Epidermal melanocyte (primary cell): ENCODE results near the gene CBX5.
"Not testable (repeated sequence)": the region's sequence is repeated elsewhere in the genome, so short reads cannot be mapped to it uniquely, and the experiment has no call there.

ENCODE experiments used
- DNase-seq: peaks from one replicate; pipeline ENCODE4 v3.0.0; 2011; ENCODE audit warnings: low spot score; ENCODE audit not compliant: insufficient read length

Gene CBX5

DNA sequence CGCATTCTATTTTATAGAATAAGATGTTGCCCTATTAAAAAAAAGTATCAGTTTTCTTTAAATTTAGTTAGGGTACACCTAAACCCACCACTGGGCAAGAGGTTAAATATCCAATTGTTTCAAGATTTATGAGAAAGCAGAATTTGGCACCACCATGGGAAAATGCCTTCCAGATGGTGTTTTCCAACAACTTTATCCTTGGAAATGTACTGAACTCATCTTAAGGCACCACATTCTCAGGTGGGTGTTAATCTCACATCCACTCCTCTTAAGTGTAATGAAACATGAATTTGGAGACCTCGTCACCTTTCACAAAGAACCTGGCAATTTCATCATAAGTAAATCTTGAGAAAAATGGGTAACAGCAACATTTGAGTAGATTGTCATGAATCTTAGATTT, 13.1 kb downstream of the CBX5 start:
- DNase-seq, result no peak

DNA sequence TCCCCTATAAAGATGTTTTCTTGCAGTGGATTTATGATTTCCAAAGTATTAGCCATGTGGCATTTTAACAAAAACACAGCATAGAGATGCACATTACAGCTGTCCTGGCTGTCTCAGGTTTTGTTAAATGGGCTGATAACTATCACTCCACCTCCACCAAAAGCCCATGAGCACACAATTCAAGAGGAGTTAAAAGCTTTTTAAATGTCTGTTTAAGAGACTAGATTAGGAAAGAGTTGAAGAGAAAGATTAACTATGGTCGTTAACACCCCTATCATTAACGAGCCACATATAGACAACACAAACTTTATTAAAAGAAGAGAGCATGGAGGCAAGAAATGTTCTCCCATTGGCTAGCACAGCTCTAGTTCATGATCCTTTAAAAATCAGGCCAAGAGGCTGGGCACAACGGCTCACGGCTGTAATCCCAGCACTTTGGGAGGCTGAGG, 14.5 kb downstream of the CBX5 start:
- no peak for DNase-seq

DNA sequence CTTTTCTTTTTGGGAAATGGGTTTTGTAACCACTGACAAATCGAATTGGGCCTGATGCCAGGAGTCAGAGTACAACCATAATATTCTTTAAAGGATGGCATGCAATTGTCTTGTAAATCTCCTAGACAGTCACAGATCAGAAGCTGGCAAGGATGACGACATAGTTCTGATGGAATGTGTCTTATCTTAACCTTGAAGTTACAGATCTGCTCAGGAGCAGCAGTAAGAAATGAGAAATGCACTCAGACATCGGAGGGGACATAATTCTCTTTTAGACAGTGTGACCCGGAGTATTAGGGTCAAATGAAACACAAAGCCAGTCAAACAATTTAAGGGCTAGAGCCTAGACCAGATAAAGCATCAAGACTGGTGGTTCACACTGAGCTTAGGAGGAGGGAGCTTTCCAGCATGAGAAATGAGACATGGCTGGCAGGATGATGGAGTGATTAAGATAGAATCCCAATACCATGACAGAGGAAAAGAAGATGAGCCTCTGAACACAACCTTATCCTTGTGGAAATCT, 17.5 kb downstream of the CBX5 start:
- no peak for DNase-seq

DNA sequence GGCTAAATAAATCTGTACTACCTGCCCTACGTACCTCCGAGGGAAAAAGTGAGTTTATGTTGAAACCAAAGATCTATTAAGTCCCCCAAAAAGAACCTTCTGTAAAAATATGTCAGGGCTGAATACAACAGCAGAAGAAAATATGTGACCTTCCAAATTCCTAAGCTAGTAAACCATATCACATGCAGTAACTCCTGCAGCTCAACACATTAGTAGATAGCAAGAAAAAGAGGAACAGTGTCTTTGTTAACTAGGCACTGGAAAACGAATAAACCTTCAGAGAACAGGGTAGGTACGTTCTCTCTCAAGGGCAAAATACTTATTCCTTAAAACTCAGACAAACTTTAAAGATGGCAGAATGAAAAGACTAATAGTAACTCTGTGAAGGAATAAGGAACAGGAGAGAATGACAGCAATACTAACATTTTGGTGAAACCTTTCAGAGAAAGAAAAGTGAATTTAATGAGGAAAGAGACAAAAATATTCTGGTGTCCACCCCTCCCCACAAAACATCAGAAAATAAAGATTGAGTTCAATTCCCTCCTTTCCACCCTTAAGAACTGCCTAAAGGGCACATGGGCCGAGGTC, 18.0 kb downstream of the CBX5 start:
- DNase-seq, result no peak

DNA sequence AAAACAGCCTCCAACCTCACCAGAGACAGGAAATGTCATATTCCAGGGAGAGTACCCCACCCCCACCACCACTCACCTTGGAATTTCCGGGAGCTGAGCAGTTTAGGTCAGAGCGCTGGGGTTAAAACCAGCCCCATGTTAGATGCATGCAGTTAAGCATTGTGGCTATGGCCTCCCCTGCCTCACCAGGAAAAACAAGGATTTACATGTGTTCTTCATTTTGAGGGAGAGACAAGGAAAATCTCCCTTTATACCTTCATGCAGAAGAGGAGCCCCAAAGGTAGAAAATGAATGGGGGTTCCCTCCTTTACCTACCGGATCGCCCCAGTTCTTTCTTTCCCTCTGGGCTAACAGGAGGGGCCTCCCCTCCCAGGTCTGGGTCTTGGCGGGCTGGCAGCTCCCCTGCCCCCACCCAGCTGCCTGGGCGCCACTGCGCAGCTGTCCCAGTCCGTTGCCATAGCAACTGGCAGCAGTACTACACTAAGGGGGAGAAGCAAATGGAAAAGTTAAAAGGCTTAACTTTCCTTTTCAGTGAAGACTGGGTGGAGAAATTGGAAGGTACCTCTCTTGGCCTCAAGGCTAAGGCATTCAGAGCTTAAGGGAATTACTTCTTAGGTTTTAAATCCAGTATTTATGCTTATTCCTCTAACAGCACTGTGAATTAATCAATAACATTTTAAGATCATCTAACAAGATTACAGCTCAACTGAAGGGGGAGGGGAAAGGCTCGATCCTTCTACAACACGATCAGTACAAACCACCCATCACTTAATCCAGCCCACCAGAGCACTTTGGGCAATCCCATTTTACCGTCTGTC, 20.5 kb downstream of the CBX5 start:
- DNase-seq, result peak; percentile 77

DNA sequence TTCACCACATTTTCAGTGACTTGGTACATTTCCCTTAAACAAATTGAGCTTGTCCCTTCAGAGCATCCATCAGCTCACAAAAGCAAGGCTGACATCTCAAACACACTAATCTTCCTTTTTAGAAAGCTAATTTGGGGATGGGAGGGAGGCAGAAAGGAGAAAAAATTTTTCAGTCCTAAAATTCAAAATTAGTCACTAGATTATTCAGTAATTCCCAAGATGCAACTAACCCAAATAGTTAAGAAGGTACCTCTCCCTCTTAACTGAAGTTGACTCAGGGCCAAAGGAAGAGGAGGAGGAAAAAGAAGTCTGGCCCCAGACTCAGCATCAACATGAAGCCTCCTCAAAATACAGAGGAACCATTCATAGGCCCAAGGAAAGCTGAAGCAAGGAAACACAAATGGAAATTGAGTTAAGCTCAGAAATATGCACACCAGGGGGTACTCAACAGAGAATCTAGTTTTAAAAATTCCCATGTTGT, 21.7 kb downstream of the CBX5 start:
- no peak for DNase-seq

DNA sequence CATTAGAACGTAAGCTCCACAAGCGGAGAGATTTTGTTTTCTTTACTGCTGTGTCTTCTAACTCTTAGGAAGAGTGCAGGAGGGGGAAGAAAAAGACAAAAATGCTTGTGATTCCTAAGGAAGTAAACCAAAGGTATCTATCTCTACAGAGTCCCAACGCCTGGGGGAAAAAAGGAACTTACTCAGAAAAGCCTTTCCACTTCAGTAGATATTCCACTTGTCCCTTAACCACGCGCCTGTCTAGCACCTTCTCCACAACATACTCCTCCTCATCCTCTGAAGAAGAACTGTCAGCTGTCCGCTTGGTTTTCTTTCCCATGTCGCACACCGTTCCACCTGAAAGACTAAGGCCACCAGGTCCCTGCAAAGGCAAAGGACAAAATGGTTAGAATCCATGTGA, 22.6 kb downstream of the CBX5 start:
- DNase-seq, result no peak

DNA sequence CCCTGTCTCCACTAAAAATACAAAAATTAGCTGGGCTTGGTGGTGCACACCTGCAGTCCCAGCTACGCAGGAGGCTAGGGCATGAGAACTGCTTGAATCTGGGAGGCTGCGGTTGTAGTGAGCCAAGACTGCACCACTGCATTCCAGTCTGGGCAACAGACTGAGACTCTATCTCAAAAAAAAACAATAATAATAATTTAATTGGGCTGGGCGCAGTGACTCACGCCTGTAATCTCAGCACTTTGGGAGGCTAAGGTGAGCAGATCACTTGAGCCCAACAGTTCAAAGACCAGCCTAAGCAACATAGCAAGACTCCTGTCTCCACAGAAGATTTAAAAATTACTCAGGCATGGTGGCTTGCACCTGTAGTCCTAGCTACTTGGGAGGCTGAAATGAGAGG, 26.7 kb downstream of the CBX5 start:
- DNase-seq, result no peak

DNA sequence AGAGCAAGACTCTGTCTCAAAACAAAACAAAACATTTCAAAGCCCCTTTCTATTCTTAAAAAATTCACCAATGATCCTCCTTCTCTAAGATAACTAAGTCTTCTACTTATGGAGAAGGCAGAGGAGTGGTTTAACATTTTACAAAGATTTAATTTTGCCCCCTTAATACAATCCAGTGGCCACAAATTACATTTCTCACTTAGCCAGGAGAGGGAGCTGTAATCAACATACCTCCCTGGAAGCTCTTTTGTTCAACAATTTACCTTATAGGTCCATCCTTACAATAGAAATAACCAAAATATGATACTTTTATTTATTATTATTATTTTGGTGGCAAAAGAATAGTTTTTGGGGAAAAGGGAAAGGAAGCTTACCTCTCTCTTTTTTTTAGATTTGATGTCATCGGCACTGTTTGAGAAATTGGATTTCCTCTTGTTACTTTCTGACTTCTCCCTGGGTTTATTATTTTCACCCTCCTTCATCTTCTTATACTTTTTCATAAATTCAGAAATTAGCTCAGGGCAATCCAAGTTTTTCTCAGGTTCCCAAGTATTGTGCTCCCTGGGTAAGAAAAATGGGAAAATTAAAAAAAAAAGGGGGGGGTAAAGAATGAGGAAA, 28.1 kb downstream of the CBX5 start:
- peak; percentile 63 for DNase-seq

DNA sequence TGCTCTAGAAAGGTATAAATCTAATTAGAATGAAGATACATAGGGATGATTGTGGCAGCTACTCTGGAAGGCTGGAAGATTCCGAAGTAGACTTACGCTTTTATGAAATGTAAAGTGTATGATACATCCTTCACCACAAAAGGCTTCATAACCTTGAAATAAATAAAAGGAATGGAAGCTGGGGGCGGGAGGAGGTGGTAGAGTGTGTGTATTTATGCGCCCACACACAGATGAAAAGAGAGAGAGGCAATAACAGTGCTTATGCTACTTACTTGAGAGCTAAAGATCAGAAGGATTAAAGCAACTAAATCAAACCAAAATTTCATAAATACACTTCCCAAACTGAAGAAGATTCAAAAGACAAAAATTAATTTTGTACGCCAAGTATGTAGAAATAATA, 30.4 kb downstream of the CBX5 start:
- no peak for DNase-seq

DNA sequence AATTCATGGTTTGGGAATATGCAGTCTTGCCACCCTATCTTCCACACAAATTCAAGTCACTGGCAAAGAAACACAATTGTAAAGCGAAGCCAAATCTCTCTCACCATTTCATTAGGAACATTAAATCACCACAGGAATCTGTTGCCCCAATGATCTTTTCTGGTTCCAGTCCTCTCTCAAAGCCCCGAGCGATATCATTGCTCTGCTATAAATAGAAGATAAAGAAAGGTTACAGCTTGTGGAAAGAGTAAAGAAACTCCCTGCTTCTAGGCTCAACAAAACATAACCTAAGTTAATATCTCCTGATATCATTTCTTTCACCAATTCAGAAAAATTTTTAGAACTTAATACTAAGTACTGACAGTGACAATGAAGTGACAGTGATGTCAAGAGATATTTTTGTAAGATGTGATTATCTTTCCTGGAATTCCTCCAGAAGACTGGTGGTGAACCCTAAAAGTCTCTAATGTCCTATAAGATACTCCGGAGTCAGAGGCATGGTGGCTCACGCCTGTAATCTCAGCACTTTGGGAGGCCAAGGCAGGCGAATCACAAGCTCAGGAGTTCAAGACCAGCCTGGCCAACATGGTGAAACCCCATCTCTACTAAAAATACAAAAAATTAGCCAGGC, 33.8 kb downstream of the CBX5 start:
- DNase-seq, result no peak

DNA sequence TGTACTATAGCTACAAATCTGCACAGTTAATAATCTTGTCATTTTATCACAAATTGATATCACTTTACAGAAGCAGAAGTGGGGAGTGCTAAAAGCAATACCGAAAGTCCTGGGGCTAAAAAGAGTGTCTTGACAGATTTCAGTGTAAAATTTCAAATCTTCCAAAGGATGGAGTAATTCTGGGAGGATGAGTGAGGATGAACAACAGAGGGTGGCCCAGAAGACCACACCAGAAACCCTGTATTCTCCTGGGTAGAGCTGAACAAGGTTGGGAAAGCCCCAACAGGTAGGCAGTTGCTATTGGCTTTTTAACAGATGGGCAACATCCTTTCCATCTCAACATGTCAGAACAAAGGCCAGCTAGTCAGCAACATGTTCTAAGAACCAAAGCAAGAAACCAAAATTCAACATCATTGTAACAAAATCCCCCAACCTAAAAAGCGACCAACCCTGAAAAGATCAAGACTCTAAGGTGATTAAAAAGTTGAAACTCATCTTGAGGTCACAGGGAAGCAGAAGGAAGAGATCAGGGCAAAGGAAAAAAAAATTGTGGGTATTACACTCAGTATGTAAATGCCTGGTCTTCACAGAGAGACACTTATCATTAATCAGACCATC, 38.8 kb downstream of the CBX5 start:
- no peak for DNase-seq

DNA sequence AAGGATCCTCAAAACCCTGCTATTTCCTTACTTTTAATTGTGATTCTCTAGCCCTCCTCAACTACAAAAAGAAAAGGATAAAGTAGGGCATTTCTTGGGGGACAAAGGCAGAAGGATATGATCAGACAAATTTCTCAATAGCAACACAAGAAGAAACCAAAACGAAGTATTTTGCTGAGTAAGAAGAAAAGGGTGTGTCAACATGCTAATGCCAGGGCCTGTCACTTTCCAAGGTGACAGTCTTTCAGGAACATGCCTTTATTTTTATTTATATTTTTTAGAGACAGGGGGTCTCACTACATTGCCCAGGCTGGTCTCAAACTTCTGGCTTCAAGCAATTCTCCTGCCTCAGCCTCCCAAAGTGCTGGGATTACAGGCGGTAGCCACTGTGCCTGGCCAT, 39.8 kb downstream of the CBX5 start:
- no peak for DNase-seq

DNA sequence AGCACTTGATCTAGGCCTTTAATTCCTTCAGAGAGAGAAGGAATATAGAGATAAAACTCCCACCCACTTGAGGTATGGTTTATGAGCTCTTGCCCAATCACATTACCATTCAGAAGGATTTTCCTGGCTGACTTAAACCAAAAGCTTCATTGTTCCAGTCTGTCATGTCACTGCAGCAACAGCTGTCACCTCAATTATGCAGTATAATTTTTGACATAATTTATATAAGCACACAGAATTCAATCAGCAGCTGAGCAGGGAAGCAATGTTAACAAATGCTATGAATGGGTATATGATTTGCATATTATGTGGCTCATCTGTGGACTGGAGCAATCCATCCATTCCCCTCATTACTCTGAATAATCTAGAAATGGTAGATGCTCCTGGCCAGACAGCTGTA, 40.3 kb downstream of the CBX5 start:
- DNase-seq, result no peak

DNA sequence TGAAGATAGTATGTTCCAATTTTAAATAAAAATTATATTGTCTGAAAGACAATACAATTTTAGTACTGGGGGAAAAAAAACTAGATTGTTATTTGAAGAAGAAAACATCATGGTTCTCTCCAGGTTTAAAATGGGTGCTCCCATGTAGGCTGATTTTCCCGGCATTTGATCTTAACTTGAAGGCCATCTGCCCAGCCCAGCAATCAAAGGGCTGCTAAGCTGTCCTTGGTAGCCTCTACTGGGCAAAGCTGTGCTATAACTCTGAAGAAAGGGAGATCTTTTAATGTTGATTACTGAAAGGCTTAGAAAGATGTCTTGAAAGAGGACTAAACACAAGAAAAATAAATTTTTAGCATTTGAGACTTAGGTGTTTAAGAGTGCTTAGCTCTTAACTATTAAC, 41.4 kb downstream of the CBX5 start:
- DNase-seq, result no peak

DNA sequence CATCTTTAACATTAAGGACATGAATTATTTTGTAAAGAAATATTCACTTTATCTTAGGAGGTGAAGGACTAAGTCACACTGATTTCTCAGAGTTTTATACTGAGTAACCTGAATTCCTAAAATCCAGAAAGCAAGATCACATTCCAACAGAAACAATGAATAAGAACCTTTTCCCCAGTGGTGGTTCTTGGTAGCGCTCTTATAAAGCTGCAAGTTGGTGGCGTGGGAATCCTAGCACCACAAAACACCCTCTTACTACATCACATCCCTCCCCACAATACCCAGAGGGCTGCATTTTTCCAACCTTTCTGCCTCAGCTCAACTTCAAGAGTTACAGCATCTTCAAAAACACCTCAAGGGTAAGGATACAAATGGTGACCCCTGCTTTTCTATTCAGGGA, 47.1 kb downstream of the CBX5 start:
- DNase-seq, result no peak

DNA sequence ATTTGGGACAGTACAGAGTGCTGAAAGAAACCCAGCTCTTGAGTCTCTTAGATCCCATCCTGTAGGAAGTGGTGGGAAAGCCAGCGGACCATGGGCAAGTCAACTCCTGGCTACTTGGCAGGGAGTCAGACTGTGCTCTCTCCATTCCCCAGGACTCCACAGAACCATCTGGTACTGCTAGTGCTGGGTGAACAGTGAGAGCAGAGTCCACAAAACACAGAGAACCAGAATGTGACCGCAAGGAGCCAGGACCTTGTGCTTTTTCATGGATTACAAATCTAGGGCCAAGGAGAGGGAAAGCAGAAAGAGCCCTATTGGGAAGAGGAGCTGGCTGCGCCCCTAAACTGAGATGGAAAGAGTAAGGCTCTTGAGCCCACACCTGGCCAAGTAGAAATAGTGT, 48.7 kb downstream of the CBX5 start:
- DNase-seq, result not testable (repeated sequence)

DNA sequence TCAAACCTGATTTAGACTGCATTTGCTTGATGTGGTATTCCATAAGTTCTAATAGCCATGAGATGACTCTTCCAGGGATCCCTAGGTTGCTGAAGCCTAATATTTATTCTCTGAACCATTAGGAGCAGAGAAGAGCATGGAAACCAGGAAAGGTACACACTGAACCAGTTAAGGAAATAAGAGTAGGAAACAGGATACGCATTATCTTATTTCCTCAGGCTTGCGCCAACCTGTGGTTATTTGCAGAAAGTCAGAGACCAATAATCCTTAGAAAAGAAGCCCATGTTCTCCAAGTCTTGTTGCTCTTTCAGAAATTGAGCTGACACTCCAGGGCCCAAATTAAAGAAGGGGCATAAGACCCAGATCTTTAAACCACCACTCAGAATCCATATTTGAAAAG, 49.4 kb downstream of the CBX5 start:
- no peak for DNase-seq

DNA sequence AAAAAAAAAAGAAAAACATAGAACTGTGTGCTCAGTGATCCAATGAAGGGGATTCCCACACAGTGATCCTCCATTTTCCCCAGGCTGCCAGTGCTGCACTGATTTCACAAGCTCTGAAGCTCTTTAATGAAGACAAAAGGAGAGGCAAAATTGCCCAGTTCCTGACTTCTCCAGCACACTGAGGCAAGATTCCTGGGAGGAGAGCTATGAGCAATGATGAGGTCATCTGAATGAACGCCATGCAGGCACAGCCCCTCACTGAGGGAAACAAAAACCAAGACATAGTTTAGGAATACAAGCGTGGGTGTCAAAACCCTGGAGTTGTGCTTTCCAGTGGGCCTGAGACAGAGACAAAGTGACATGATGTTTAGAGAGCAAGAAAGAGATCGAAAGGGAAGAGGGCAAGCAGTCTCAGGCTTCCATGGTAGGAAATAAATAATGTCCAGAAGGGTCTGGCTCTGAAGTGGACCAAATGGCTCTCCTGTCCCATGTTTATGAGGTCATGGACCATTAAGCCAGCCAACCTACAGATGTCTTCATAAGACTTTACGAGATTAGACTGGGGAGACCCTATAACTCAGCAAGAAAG, 50.2 kb downstream of the CBX5 start:
- DNase-seq, result no peak

DNA sequence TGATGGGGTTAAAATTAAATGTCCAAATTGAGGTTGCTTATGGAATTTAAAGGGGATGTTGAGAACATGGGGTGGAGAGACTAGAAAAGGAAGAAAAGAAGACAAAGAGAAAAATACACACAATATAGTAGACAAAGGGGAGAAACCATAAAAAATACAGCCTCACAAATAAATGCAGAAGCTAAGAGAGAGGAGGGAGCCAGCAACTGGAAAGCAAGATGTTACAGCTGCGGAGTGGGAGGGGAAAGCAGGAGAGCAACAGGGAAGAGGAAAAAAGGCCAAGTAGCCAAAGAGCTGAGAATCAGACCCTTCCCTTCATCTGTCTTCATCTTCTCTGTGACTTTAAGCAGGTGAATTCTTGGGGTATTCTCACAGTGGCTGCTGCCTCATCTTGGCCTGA, 51.5 kb downstream of the CBX5 start:
- DNase-seq, result no peak

DNA sequence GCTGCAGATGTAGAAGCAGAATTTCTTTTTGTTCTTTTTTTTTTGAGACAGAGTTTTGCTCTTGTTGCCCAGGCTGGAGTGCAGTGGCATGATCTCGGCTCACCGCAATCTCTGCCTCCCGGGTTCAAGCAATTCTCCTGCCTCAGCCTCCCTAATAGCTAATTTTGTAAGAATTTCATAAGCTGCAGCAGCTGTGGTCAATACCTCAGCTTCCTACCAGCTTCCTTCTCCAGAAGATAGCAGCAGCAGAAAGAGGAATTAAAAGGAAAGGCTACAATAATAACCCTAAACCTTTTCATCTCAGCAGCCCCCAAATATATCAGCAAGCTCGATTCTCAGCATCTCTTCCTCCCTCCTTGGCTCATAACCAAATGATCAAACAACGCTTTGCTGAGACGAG, 52.0 kb downstream of the CBX5 start:
- DNase-seq, result not testable (repeated sequence)
